D721Med (cell line): Measurements from ENCODE around the gene ITGAV.
"Not testable (repeated sequence)": the region's sequence is repeated elsewhere in the genome, so short reads cannot be mapped to it uniquely, and the experiment has no call there.

Experiments
- DNase-seq: peaks from one replicate; pipeline ENCODE4 v3.0.0; 2011; ENCODE audit warnings: low spot score; ENCODE audit not compliant: insufficient read length
- FAIRE-seq: peaks from 2 replicates; lab custom pipeline; 2011; peaks lifted over from hg19 to GRCh38; lab: Jason Lieb, UNC
- CTCF ChIP-seq: IDR thresholded peaks from 2 replicates; pipeline ENCODE4 v1.5.1; 2012; ENCODE audit warnings: mild to moderate bottlenecking, control low read depth; ENCODE audit not compliant: insufficient read depth; ENCODE audit errors: missing control alignments

ITGAV gene

DNA sequence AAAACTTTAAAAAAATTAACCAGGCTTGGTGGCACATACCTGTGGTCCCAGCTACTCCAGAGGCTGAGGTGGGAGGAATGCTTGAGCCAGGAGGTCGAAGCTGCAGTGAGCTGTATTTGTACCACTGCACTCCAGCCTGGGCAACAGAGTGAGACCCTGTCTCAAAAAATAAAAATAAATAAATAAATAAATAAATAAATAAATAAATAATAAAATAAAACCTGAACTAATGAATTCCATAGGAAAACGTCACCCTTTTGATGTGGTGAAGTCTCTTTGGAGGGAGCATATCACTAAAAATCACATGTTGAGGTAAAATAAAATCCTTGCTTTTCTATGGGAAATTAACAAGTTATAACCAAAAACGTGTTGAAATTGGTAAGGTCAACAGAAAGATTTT lies 29.6 kb upstream of the ITGAV start:
- TF ChIP-seq CTCF: no peak
- FAIRE-seq: no peak

DNA sequence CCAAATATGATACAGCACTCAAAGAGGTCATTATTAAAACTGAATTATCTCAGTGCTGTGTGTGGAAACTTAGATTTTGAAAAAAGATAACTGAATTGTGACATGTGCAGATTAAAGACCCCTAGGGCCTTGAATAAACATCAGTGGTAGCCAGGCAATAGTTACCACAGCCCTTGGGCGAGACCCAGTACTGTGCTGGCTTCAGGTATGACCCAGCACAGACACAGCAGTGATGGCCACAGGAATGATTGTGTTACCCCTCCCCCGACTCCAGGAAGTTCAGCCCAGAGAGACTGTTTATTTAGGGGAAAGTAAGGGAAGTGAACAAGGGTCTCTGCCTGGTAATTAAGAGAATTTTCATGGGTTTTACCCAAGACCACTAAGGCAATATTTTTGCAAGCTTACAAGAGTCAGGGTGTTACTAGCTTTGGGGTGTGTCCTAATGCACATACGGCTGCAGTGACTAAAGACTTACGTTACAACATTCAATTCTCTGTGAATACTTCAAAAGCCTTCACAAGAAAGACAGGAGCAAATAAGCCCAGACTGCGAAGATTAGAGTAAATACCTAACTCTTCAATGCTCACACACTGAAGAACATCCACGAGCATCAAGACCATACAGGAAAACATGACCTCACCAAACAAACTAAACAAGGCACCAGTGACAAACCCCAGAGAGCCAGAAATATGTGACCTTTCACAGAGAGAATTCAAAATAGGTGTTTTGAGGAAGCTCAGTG lies 28.2 kb upstream of the ITGAV start:
- FAIRE-seq (no peak), DNase-seq (no peak)
- TF ChIP-seq CTCF: no peak

More for the DNA sequence above, 29.6 kb upstream of the ITGAV start:
- no peak for DNase-seq

DNA sequence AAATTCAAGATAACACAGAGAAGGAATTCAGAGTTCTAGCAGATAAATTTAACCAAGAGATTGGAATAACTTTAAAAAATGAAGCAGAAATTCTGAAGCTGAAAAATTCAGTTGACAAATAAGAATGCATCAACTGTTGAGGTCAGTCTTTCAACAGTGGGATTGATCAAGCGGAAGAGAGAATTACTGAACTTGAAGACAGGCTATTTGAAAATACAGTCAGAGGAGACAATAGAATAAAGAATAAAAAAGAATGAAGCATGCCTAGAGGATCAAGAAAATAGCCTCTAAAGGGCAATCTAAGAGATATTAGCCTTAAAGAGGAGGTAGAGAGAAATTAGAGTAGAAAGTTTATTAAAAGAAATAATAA lies 27.7 kb upstream of the ITGAV start:
- DNase-seq: no peak
- no peak for FAIRE-seq
- TF ChIP-seq CTCF: no peak

DNA sequence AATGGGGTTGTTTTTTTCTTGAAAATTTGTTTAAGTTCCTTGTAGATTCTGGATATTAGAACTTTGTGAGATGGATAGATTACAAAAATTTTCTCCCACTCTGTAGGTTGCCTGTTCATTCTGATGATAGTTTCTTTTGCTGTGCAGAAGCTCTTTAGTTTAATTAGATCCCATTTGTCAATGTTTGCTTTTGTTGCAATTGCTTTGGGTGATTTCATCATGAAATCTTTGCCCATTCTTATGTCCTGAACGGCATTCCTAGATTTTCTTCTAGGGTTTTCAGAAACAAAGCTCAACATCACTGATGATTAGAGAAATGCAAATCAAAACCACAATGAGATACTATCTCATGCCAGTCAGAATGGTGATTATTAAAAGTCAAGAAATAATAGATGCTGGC lies 21.3 kb upstream of the ITGAV start:
- FAIRE-seq, DNase-seq: not testable (repeated sequence)

GRCh38 chr2:186569127-186569526 lies 20.7 kb upstream of the ITGAV start:
- not testable (repeated sequence) for FAIRE-seq

GRCh38 chr2:186569897-186570296 lies 20.0 kb upstream of the ITGAV start:
- FAIRE-seq (no peak), DNase-seq (no peak)
- no peak for TF ChIP-seq CTCF

More at GRCh38 chr2:186569127-186569526, 20.7 kb upstream of the ITGAV start:
- not testable (repeated sequence) for DNase-seq

- FAIRE-seq (no peak), DNase-seq (no peak)
- no peak for TF ChIP-seq CTCF
Measured at GRCh38 chr2:186570604-186571003, 19.3 kb upstream of the ITGAV start.

DNA sequence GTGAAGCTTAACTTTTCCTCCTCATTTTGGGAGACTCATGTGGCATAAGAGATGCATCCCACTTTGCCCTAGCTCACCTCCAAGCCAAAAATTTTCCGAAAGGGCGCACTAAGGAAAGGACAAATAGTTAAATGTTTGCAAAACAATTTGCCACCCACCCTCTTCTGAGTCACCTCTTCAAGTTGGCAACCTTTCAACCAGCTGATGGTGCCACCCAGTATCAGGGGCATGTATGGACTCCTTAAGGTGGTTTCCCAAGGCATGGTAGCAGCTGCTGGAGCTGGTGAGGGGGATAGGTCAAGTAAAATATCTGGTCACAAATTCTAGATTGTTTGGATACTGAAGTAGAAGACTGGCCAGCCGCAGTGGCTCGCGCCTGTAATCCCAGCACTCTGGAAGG lies 17.2 kb upstream of the ITGAV start:
- no peak for DNase-seq
- no peak for FAIRE-seq
- TF ChIP-seq CTCF: no peak
